ENCODE data around the gene QTRT2. TPM values are rescaled to one million over a fixed set of nuclear protein-coding genes. Genes with fewer than 3 reads are reported as not detected.

QTRT2 gene
- total RNA-seq, 1 experiment from 2014 or later: 39.2 TPM

DNA sequence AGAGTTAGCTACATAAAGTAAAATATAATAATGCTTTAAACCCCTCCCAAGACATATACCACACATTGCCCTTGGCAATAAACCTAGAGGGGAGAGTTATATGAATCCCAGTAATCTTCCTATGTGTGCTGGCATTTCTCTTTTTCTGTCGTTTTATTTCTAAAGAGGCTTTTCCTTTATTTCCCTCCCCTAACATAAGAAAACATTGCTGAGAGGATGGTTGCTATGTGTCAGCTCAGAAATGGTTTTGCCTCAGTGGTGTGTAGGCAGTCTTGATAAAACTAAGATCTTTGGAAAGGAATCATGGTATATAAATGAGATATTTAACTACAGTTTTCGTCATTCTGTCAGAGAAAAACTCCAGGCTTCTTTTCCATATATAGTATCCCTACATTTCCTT, 30.2 kb upstream of the QTRT2 start:
- TF ChIP-seq, protein P1, sequence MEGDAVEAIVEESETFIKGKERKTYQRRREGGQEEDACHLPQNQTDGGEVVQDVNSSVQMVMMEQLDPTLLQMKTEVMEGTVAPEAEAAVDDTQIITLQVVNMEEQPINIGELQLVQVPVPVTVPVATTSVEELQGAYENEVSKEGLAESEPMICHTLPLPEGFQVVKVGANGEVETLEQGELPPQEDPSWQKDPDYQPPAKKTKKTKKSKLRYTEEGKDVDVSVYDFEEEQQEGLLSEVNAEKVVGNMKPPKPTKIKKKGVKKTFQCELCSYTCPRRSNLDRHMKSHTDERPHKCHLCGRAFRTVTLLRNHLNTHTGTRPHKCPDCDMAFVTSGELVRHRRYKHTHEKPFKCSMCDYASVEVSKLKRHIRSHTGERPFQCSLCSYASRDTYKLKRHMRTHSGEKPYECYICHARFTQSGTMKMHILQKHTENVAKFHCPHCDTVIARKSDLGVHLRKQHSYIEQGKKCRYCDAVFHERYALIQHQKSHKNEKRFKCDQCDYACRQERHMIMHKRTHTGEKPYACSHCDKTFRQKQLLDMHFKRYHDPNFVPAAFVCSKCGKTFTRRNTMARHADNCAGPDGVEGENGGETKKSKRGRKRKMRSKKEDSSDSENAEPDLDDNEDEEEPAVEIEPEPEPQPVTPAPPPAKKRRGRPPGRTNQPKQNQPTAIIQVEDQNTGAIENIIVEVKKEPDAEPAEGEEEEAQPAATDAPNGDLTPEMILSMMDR (IDR thresholded peaks at IDR 0.05; ENCODE audit: unreplicated experiment): no peak
- Mint-ChIP-seq H3K9me3 (ENCODE audit: unreplicated experiment) (no peaks in the 10 kb centered on the region), H3K27me3 (ENCODE audit: insufficient read depth, unreplicated experiment) (no peaks in the 10 kb centered on the region), H3K36me3 (ENCODE audit: insufficient read depth, unreplicated experiment) (no peaks in the 10 kb centered on the region), H3K4me1 (ENCODE audit: insufficient read depth, unreplicated experiment) (no peaks in the 10 kb centered on the region), H3K4me3 (ENCODE audit: unreplicated experiment) (no peak overlapping the region), H3K27ac (ENCODE audit: low read depth, unreplicated experiment) (no peak overlapping the region)
- ChIA-PET POLR2A (no interaction called here), CTCF (interaction anchor here (0.6 kb wide), 1 partner anchor 281 kb away, joined by 4 read pairs; no protein-coding TSS in a partner anchor)
- DNase-seq (ENCODE audit: unreplicated experiment): no peak
- intact Hi-C loops (cut with micrococcal nuclease): no loop called here
- BruUV-seq (replicated peaks): no TSS peak

DNA sequence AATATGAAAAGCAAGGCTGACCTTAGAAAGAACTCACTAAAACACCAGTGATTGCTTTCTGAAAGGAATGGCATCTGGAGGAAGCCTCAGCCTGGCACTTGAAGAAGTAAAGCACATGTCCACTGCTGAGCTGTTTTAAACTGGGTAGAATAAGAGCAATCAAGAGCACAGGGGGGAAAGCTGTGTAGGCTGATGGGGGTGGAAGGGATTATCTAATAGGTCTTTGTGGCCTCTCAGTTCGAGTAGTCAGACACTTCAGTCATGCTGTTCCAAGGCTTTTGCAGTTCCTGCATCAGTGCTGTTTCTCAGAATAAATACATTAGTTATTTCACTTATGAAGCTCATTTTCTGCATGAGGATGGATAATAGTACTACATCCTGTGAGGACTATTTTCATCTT, 22.8 kb upstream of the QTRT2 start:
- no peak overlapping the region for H3K4me3 Mint-ChIP-seq (ENCODE audit: unreplicated experiment)
- POLR2A ChIA-PET: no interaction called here
- TF ChIP-seq, protein P1 (IDR thresholded peaks at IDR 0.05; ENCODE audit: unreplicated experiment): no peak
- no peak for DNase-seq (ENCODE audit: unreplicated experiment)
- no peak overlapping the region for H3K27ac Mint-ChIP-seq (ENCODE audit: low read depth, unreplicated experiment)
- CTCF ChIA-PET: no interaction called here
- no peaks in the 10 kb centered on the region for H3K4me1 Mint-ChIP-seq (ENCODE audit: insufficient read depth, unreplicated experiment)
- no peaks in the 10 kb centered on the region for H3K27me3 Mint-ChIP-seq (ENCODE audit: insufficient read depth, unreplicated experiment)
- no peaks in the 10 kb centered on the region for H3K36me3 Mint-ChIP-seq (ENCODE audit: insufficient read depth, unreplicated experiment)
- no peaks in the 10 kb centered on the region for H3K9me3 Mint-ChIP-seq (ENCODE audit: unreplicated experiment)
- no TSS peak for BruUV-seq (replicated peaks)
- intact Hi-C loops (cut with micrococcal nuclease): no loop called here

DNA sequence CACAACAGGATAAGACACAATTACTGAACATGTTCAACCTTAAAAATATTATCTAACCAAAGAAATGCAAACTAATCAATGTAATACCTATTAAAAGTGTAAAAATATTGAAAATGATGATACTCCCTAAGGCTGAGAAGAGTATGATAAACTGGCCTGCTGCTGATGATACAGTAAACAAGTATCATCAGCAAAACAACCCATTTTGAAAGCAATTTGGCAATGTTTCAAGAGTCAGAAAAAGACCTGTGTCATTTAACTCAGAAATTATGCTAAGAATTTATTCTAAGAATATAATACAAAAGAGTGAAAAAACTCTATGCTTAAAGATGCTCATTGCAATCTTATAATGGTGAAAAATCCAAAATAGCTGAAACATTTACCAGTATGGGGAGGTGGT, 22.3 kb upstream of the QTRT2 start:
- intact Hi-C loops (cut with micrococcal nuclease): no loop called here
- Mint-ChIP-seq H3K27ac (ENCODE audit: low read depth, unreplicated experiment) (no peak overlapping the region), H3K4me1 (ENCODE audit: insufficient read depth, unreplicated experiment) (no peaks in the 10 kb centered on the region), H3K36me3 (ENCODE audit: insufficient read depth, unreplicated experiment) (no peaks in the 10 kb centered on the region), H3K4me3 (ENCODE audit: unreplicated experiment) (no peak overlapping the region), H3K9me3 (ENCODE audit: unreplicated experiment) (no peaks in the 10 kb centered on the region), H3K27me3 (ENCODE audit: insufficient read depth, unreplicated experiment) (no peaks in the 10 kb centered on the region)
- ChIA-PET POLR2A (no interaction called here), CTCF (no interaction called here)
- TF ChIP-seq, protein P1 (IDR thresholded peaks at IDR 0.05; ENCODE audit: unreplicated experiment): no peak
- no TSS peak for BruUV-seq (replicated peaks)
- DNase-seq (ENCODE audit: unreplicated experiment): no peak

DNA sequence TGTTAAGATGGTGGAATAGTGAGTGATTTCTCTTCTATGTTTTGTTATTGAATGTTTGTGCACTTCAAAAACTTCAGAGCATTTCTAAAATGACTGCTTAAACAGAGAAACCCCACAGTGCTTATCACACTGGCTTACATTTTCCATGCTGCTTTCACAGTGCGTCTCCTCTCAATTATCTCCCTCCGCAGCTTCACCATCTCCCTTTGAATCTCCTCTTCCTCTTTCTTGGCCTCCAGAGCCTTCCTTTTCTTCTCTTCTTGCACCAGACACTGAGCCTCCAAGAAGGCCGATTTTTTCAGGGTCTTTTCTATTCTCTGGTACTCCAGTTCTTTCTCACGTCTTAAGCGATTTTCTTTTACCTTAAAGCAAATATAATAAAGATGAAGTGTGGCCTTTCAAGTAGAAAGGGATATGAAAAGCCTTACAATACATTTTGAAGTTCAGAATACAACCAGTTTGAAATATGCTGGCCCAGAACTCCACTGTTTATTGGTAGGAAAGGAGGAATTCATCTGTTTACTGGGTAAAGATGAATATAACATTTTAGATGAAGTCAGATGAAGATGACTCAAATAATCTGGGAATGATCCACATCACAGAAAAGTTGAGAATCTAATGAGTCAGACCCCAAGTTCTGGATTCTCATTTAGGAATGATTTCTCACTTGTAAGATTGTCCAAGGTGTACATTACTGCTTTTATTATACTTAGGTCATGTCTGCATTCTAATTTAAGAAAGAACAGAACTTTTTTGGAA, 21.6 kb upstream of the QTRT2 start:
- TF ChIP-seq, protein P1 (IDR thresholded peaks at IDR 0.05; ENCODE audit: unreplicated experiment): no peak
- no peak for DNase-seq (ENCODE audit: unreplicated experiment)
- POLR2A ChIA-PET: interaction anchor here (0.9 kb wide), 1 partner anchor 21 kb away, joined by 3 read pairs; the partner anchor contains the start of genes CCDC191 and QTRT2
- intact Hi-C loops (cut with micrococcal nuclease): no loop called here
- Mint-ChIP-seq H3K36me3 (ENCODE audit: insufficient read depth, unreplicated experiment) (no peaks in the 10 kb centered on the region), H3K27me3 (ENCODE audit: insufficient read depth, unreplicated experiment) (no peaks in the 10 kb centered on the region), H3K4me3 (ENCODE audit: unreplicated experiment) (no peak overlapping the region), H3K27ac (ENCODE audit: low read depth, unreplicated experiment) (no peak overlapping the region), H3K4me1 (ENCODE audit: insufficient read depth, unreplicated experiment) (no peaks in the 10 kb centered on the region), H3K9me3 (ENCODE audit: unreplicated experiment) (no peaks in the 10 kb centered on the region)
- CTCF ChIA-PET: no interaction called here
- no TSS peak for BruUV-seq (replicated peaks)
